NOMO-1 (cell line): Measurements from ENCODE around the gene FAM193A.
"Not testable (repeated sequence)": the region's sequence is repeated elsewhere in the genome, so short reads cannot be mapped to it uniquely, and the experiment has no call there.

ENCODE experiments used
- DNase-seq, 2 experiments: peaks; one replicate each; lab custom pipeline; 2025; ENCODE audit not compliant: unreplicated experiment in 2 of 2; lab: John Stamatoyannopoulos, UW

Gene FAM193A

GRCh38 chr4:2574009-2574408 is 37.6 kb downstream of the FAM193A start:
- no peak for DNase-seq

GRCh38 chr4:2574863-2575262 is 38.4 kb downstream of the FAM193A start:
- DNase-seq, result peak; percentile 66 to 69

- DNase-seq, result no peak
Measured at GRCh38 chr4:2576290-2576689, 39.8 kb downstream of the FAM193A start.

- DNase-seq, result no peak
Measured at GRCh38 chr4:2578106-2578505, 41.7 kb downstream of the FAM193A start.

GRCh38 chr4:2579910-2580309 is 43.5 kb downstream of the FAM193A start:
- no peak for DNase-seq

GRCh38 chr4:2583092-2583491 is 46.6 kb downstream of the FAM193A start:
- no peak for DNase-seq

GRCh38 chr4:2583517-2583916 is 47.1 kb downstream of the FAM193A start:
- no peak for DNase-seq

- DNase-seq, result no peak
Measured at GRCh38 chr4:2586502-2586901, 50.1 kb downstream of the FAM193A start.

- no peak for DNase-seq
Measured at GRCh38 chr4:2587213-2587823, 50.9 kb downstream of the FAM193A start.

GRCh38 chr4:2588259-2588658 is 51.8 kb downstream of the FAM193A start:
- no peak for DNase-seq

GRCh38 chr4:2591189-2591588 is 54.7 kb downstream of the FAM193A start:
- DNase-seq, result peak; percentile 33 to 48

- not testable (repeated sequence) for DNase-seq
Measured at GRCh38 chr4:2592014-2592413, 55.6 kb downstream of the FAM193A start.

GRCh38 chr4:2592572-2592971 is 56.1 kb downstream of the FAM193A start:
- DNase-seq, result no peak

GRCh38 chr4:2593003-2593402 is 56.6 kb downstream of the FAM193A start:
- no peak for DNase-seq

- no peak for DNase-seq
Measured at GRCh38 chr4:2595436-2595835, 59.0 kb downstream of the FAM193A start.

GRCh38 chr4:2595952-2596552 is 59.6 kb downstream of the FAM193A start:
- no peak for DNase-seq

- no peak for DNase-seq
Measured at GRCh38 chr4:2596611-2597010, 60.2 kb downstream of the FAM193A start.

- DNase-seq, result peak; percentile 51 to 52
Measured at GRCh38 chr4:2598511-2599303, 62.3 kb downstream of the FAM193A start.

GRCh38 chr4:2599304-2599654 is 62.8 kb downstream of the FAM193A start:
- no peak for DNase-seq

- DNase-seq, result no peak
Measured at GRCh38 chr4:2600878-2601277, 64.4 kb downstream of the FAM193A start.

- no peak for DNase-seq
Measured at GRCh38 chr4:2604614-2605013, 68.2 kb downstream of the FAM193A start.

- no peak for DNase-seq
Measured at GRCh38 chr4:2606960-2607506, 70.6 kb downstream of the FAM193A start.
